HL-60 (cell line): Measurements from ENCODE around the gene SCYGR7.

Experiments used
- CTCF ChIP-seq: IDR thresholded peaks from one replicate; pipeline ENCODE4 v1.5.1; 2011; ENCODE audit warnings: low read length, control low read depth, inconsistent platforms; ENCODE audit not compliant: insufficient read depth
- GABPA ChIP-seq: IDR thresholded peaks from 2 replicates; pipeline ENCODE4 v1.6.1; 2012; ENCODE audit warnings: low read depth
- POLR2AphosphoS5 ChIP-seq: IDR thresholded peaks from 2 replicates; pipeline ENCODE4 v1.6.1; 2012; ENCODE audit warnings: low read depth
- REST ChIP-seq: IDR thresholded peaks from 2 replicates; pipeline ENCODE4 v1.6.1; 2012; ENCODE audit warnings: low read depth; ENCODE audit not compliant: insufficient replicate concordance
- SPI1 ChIP-seq: IDR thresholded peaks from 2 replicates; pipeline ENCODE4 v1.6.1; 2012; ENCODE audit warnings: low read depth, mild to moderate bottlenecking, borderline replicate concordance

DNA sequence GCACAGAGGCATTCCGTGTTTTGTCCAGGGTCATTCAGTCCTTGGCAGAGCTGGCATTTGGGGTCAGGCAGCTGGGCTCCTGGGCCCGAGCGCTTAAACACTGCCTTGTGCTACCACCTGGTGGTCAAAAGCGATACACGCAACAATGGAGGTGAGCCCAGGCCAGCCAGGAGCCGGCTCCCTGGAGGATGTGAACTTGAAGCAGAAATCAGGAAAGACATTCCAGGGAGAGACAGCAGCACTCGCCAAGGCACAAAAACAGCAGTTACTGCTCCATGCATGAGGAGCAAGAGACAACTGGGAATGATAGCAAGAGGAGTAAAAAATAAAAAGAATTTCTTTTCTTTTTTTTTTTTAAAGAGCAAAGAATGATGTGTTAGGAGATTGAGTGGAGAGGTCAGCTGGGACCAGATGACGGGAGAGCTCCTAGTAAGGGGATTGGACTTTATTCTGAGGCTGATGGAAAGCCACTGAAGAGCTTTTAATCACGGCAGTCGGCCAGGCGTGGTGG lies 38.3 kb downstream of the SCYGR7 start:
- TF ChIP-seq CTCF, result peak; percentile 51
- no peak for TF ChIP-seq REST
- no peak for TF ChIP-seq POLR2AphosphoS5
- no peak for TF ChIP-seq GABPA
- no peak for TF ChIP-seq SPI1
